HEK293 (cell line): Measurements from ENCODE around the gene OPA3.

Experiments used
- ELK4 ChIP-seq: IDR thresholded peaks from 2 replicates; pipeline ENCODE4 v1.6.1; 2011; ENCODE audit warnings: mild to moderate bottlenecking, low read depth, low read length, borderline replicate concordance
- KLF17 ChIP-seq: fragments of 450-650 bp; formaldehyde crosslinking; IDR thresholded peaks from 2 replicates; pipeline ENCODE4 v1.5.1; 2016; ENCODE audit warnings: missing biosample characterization, missing genetic modification characterization
- MZF1 ChIP-seq: fragments of 450-650 bp; formaldehyde crosslinking; IDR thresholded peaks from 2 replicates; pipeline ENCODE4 v1.5.1; 2017; ENCODE audit warnings: missing biosample characterization, missing genetic modification characterization, borderline replicate concordance
- PRDM2 ChIP-seq: fragments of 450-650 bp; formaldehyde crosslinking; IDR thresholded peaks from 2 replicates; pipeline ENCODE4 v1.5.1; 2016; ENCODE audit warnings: missing biosample characterization, missing genetic modification characterization, borderline replicate concordance
- SETDB1 ChIP-seq: IDR thresholded peaks from one replicate; pipeline ENCODE4 v1.6.1; 2017; ENCODE audit warnings: mild to moderate bottlenecking, low read length, moderate library complexity, mixed read lengths; ENCODE audit not compliant: insufficient read length
- TRIM28 ChIP-seq: IDR thresholded peaks from 2 replicates; pipeline ENCODE4 v1.6.1; 2011; ENCODE audit warnings: low read length, control low read depth, borderline replicate concordance
- ZBTB26 ChIP-seq: fragments of 450-650 bp; formaldehyde crosslinking; optimal IDR thresholded peaks from 2 replicates; pipeline ENCODE3; 2016; ENCODE audit warnings: missing biosample characterization, mild to moderate bottlenecking, missing genetic modification characterization
- ZBTB8A ChIP-seq: fragments of 450-650 bp; formaldehyde crosslinking; IDR thresholded peaks from 2 replicates; pipeline ENCODE4 v1.5.1; 2016; ENCODE audit warnings: missing biosample characterization, missing genetic modification characterization
- ZFHX2 ChIP-seq: fragments of 450-650 bp; formaldehyde crosslinking; conservative IDR thresholded peaks from 2 replicates; pipeline ENCODE4 v1.5.1; 2016; ENCODE audit warnings: missing biosample characterization, missing genetic modification characterization
- ZNF133 ChIP-seq: fragments of 450-650 bp; formaldehyde crosslinking; IDR thresholded peaks from 2 replicates; pipeline ENCODE4 v1.5.1; 2016; ENCODE audit warnings: missing biosample characterization, missing genetic modification characterization
- ZNF18 ChIP-seq: fragments of 450-650 bp; formaldehyde crosslinking; IDR thresholded peaks from 2 replicates; pipeline ENCODE4 v1.5.1; 2016; ENCODE audit warnings: missing biosample characterization, missing genetic modification characterization
- ZNF19 ChIP-seq: fragments of 450-650 bp; formaldehyde crosslinking; IDR thresholded peaks from 2 replicates; pipeline ENCODE4; 2016; ENCODE audit warnings: missing biosample characterization, missing genetic modification characterization, low read depth
- ZNF24 ChIP-seq: fragments of 450-650 bp; formaldehyde crosslinking; IDR thresholded peaks from 2 replicates; pipeline ENCODE4 v1.5.1; 2016; ENCODE audit warnings: missing biosample characterization, missing genetic modification characterization
- ZNF335 ChIP-seq: fragments of 450-650 bp; formaldehyde crosslinking; conservative IDR thresholded peaks from 2 replicates; pipeline ENCODE4 v1.5.1; 2016; ENCODE audit warnings: missing biosample characterization, missing genetic modification characterization
- ZNF341 ChIP-seq: fragments of 450-650 bp; formaldehyde crosslinking; IDR thresholded peaks from 2 replicates; pipeline ENCODE4; 2016; ENCODE audit warnings: low read depth, missing biosample characterization, missing genetic modification characterization
- ZNF426 ChIP-seq: fragments of 450-650 bp; formaldehyde crosslinking; IDR thresholded peaks from 2 replicates; pipeline ENCODE4 v1.5.1; 2017; ENCODE audit warnings: missing biosample characterization, missing genetic modification characterization, mild to moderate bottlenecking, inconsistent platforms, moderate library complexity
- ZNF555 ChIP-seq: fragments of 450-650 bp; formaldehyde crosslinking; conservative IDR thresholded peaks from 2 replicates; pipeline ENCODE4 v1.5.1; 2017; ENCODE audit warnings: missing biosample characterization, mild to moderate bottlenecking, missing genetic modification characterization, inconsistent platforms
- ZNF558 ChIP-seq: fragments of 450-650 bp; formaldehyde crosslinking; IDR thresholded peaks from 2 replicates; pipeline ENCODE4 v1.5.1; 2016; ENCODE audit warnings: missing biosample characterization, missing genetic modification characterization
- ZNF561 ChIP-seq: fragments of 450-650 bp; IDR thresholded peaks from 2 replicates; pipeline ENCODE4 v1.5.1; 2018; ENCODE audit warnings: missing biosample characterization, missing genetic modification characterization, borderline replicate concordance
- ZNF626 ChIP-seq: fragments of 450-650 bp; sonication (Bioruptor Pico); formaldehyde crosslinking; IDR thresholded peaks from 2 replicates; pipeline ENCODE4 v1.5.1; 2018; ENCODE audit warnings: missing biosample characterization, missing genetic modification characterization, inconsistent platforms
- ZNF654 ChIP-seq: fragments of 450-650 bp; formaldehyde crosslinking; IDR thresholded peaks from 2 replicates; pipeline ENCODE4 v1.5.1; 2016; ENCODE audit warnings: low read depth, missing biosample characterization, missing genetic modification characterization
- ZNF658 ChIP-seq: fragments of 450-650 bp; formaldehyde crosslinking; IDR thresholded peaks from 2 replicates; pipeline ENCODE4; 2016; ENCODE audit warnings: missing biosample characterization, missing genetic modification characterization
- ZNF768 ChIP-seq: fragments of 450-650 bp; formaldehyde crosslinking; IDR thresholded peaks from 2 replicates; pipeline ENCODE4 v1.5.1; 2018; ENCODE audit warnings: missing biosample characterization, mild to moderate bottlenecking, missing genetic modification characterization
- ZNF791 ChIP-seq: fragments of 450-650 bp; formaldehyde crosslinking; IDR thresholded peaks from 2 replicates; pipeline ENCODE4 v1.5.1; 2016; ENCODE audit warnings: missing biosample characterization, missing genetic modification characterization

OPA3 gene

GRCh38 chr19:45506989-45507871 lies 77.4 kb downstream of the OPA3 start, which contains the start of gene VASP (continued):
- no peak for TF ChIP-seq ZNF18 (tag by site-specific recombination)
- TF ChIP-seq ZBTB26, result peak; percentile 64
- TF ChIP-seq ELK4, result no peak
- peak; percentile 63 for TF ChIP-seq ZNF335 (tag by site-specific recombination)
- no peak for TF ChIP-seq ZNF658
- TF ChIP-seq ZNF561 (tag by site-specific recombination), result peak; percentile 43; the same call in 1 of the 2 replicates
- TF ChIP-seq ZNF555 (tag by site-specific recombination), result no peak
- TF ChIP-seq TRIM28, result no peak
- no peak for TF ChIP-seq ZNF654 (tag by site-specific recombination)
- TF ChIP-seq ZNF19, result no peak
- TF ChIP-seq ZBTB8A (tag by site-specific recombination), result peak; percentile 93
- TF ChIP-seq MZF1 (tag by site-specific recombination), result peak; percentile 89
- TF ChIP-seq ZNF24 (tag by site-specific recombination), result peak; percentile 28; the same call in 1 of the 2 replicates
- no peak for TF ChIP-seq ZNF426 (tag by site-specific recombination)
- TF ChIP-seq PRDM2 (tag by site-specific recombination), result no peak
- no peak for TF ChIP-seq ZNF768 (tag by site-specific recombination)
- no peak for TF ChIP-seq ZNF558 (tag by site-specific recombination)
- TF ChIP-seq SETDB1, result no peak
- TF ChIP-seq ZNF626 (tag by site-specific recombination), result no peak
- no peak for TF ChIP-seq KLF17 (tag by site-specific recombination)
- no peak for TF ChIP-seq ZNF341 (tag by site-specific recombination)
- no peak for TF ChIP-seq ZNF133 (tag by site-specific recombination)
- TF ChIP-seq ZFHX2 (tag by site-specific recombination), result peak; percentile 27; the same call in 1 of the 2 replicates
- no peak for TF ChIP-seq ZNF791
